ENCODE measurements around the gene SEC16A.

Gene SEC16A

GRCh38 chr9:136497916-136498695 lies 15.3 kb upstream of the SEC16A start:
- H3K27me3 ChIP-seq (ENCODE audit: control insufficient read depth, insufficient read depth, low read length) = no peaks in the 10 kb centered on the region
- H3K4me2 ChIP-seq (ENCODE audit: low read length) = no peak overlapping the region
- H3K9ac ChIP-seq (ENCODE audit: low read depth, low read length) = no peak overlapping the region
- H3K9me3 ChIP-seq (replicated peaks; ENCODE audit: low read length) = no peaks in the 10 kb centered on the region
- H3K4me3 ChIP-seq (ENCODE audit: low read length) = no peak overlapping the region
- peaks cover 40% of the 10 kb centered on the region for H3K36me3 ChIP-seq (ENCODE audit: insufficient read depth, low read length)
- no peaks in the 10 kb centered on the region for H3K4me1 ChIP-seq (ENCODE audit: control insufficient read depth, insufficient read depth, low read length)

DNA sequence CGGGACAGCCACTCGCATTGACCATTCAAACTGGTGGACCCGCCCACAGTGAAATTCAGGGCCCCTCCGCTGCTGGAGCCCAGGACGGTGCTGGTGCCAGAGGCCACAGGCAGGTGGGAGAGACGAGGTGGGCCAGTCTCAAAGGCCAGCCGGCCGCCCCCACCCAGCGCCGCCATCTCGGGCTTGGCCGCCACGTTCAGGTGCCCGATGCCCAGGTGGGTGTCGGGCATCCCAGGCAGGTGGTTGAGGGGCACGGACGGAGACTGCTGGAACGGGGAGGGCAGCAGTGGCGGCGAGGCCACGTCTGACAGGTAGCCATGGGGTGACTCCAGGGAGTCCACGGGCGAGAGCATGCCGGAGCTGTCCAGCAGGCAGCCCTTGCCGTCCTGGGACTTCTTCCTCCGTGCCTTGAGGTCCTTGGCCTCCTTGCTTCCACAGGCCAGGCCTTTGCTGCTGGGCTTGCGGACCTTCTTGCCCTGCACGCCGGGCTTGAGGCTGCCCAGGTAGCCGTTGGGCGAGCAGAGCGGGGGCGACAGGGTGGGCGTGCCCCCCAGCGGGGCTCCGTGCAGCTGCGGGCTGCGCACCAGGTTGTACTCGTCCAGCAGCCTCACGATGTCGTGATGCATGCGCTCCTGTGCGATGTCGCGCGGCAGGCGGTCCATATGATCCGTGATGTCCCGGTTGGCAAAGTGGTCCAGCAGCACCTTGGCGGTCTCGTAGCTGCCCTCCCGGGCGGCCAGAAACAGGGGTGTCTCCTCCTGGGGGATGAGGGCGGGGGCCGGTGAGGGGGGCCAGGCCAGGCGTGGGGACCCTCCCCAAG lies 14.2 kb upstream of the SEC16A start:
- Histone ChIP-seq H3K9me3 (replicated peaks; ENCODE audit: low read length) (no peaks in the 10 kb centered on the region), H3K4me2 (ENCODE audit: low read length) (no peak overlapping the region), H3K4me3 (ENCODE audit: low read length) (no peak overlapping the region), H3K27me3 (ENCODE audit: control insufficient read depth, insufficient read depth, low read length) (no peaks in the 10 kb centered on the region), H3K36me3 (ENCODE audit: insufficient read depth, low read length) (peaks cover 38% of the 10 kb centered on the region), H3K9ac (ENCODE audit: low read depth, low read length) (no peak overlapping the region), H3K4me1 (ENCODE audit: control insufficient read depth, insufficient read depth, low read length) (no peaks in the 10 kb centered on the region)

GRCh38 chr9:136496181-136496580 lies 13.3 kb upstream of the SEC16A start:
- no peak overlapping the region for H3K4me3 ChIP-seq (ENCODE audit: low read length)
- H3K9ac ChIP-seq (ENCODE audit: low read depth, low read length) = no peak overlapping the region
- H3K9me3 ChIP-seq (replicated peaks; ENCODE audit: low read length) = no peaks in the 10 kb centered on the region
- no peaks in the 10 kb centered on the region for H3K4me1 ChIP-seq (ENCODE audit: control insufficient read depth, insufficient read depth, low read length)
- peaks cover 31% of the 10 kb centered on the region for H3K36me3 ChIP-seq (ENCODE audit: insufficient read depth, low read length)
- H3K27me3 ChIP-seq (ENCODE audit: control insufficient read depth, insufficient read depth, low read length) = no peaks in the 10 kb centered on the region
- no peak overlapping the region for H3K4me2 ChIP-seq (ENCODE audit: low read length)

DNA sequence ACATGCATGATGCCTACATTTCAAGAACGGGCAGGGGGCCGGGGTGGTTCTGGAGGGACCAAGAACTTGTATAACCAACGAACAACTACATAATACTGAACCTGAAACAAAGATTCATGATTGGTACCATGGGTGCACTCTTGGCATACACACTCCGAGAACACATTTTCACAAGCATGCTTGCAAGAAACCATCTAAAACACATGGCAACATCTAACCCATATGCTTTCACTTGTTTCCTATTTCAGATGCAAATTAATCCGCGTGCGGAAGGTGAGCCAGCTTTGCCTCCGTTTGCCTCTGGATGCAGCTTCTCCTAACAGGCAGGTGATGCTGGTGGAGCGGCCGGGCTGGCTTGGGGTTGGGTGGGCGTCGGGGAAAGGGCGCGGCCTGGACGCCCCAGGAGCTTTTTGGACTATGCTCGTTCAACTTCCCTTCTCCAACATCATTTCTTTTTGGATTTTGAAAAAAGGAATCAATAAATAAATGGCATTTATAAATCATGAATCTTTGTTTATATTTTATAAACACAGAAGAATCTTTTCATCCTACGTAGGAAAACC lies 12.5 kb upstream of the SEC16A start:
- no peaks in the 10 kb centered on the region for H3K27me3 ChIP-seq (ENCODE audit: control insufficient read depth, insufficient read depth, low read length)
- no peak overlapping the region for H3K9ac ChIP-seq (ENCODE audit: low read depth, low read length)
- H3K9me3 ChIP-seq (replicated peaks; ENCODE audit: low read length) = no peaks in the 10 kb centered on the region
- peaks cover 29% of the 10 kb centered on the region for H3K36me3 ChIP-seq (ENCODE audit: insufficient read depth, low read length)
- no peaks in the 10 kb centered on the region for H3K4me1 ChIP-seq (ENCODE audit: control insufficient read depth, insufficient read depth, low read length)
- H3K4me2 ChIP-seq (ENCODE audit: low read length) = no peak overlapping the region
- H3K4me3 ChIP-seq (ENCODE audit: low read length) = no peak overlapping the region

- Histone ChIP-seq H3K27me3 (ENCODE audit: control insufficient read depth, insufficient read depth, low read length) (peaks cover 3% of the 10 kb centered on the region), H3K9ac (ENCODE audit: low read depth, low read length) (no peak overlapping the region), H3K4me2 (ENCODE audit: low read length) (no peak overlapping the region), H3K36me3 (ENCODE audit: insufficient read depth, low read length) (peaks cover 22% of the 10 kb centered on the region), H3K4me1 (ENCODE audit: control insufficient read depth, insufficient read depth, low read length) (no peaks in the 10 kb centered on the region), H3K9me3 (replicated peaks; ENCODE audit: low read length) (no peaks in the 10 kb centered on the region), H3K4me3 (ENCODE audit: low read length) (no peak overlapping the region)
Observed at GRCh38 chr9:136494531-136495215, 11.8 kb upstream of the SEC16A start.

DNA sequence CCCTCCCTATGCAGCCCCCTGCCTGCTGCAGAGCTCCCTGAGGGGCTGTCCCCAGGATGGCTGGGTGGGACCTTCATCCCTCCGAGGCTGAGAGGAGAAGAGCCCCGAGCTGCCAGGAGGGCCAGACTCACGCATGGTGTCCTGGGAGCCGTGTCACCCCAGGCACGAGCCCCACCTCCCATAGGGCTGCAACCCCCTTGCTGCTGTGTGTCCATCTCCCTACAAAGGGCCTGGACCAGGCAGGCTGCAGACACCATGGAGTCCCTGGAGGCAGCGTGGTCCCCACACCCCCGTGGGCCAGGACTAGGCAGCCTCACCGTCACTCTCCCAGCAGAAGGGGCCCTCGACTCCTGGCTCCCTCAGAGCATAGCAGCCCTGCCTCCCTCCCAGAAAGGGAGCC lies 11.2 kb upstream of the SEC16A start:
- Histone ChIP-seq H3K27me3 (ENCODE audit: control insufficient read depth, insufficient read depth, low read length) (peaks cover 7% of the 10 kb centered on the region), H3K36me3 (ENCODE audit: insufficient read depth, low read length) (peaks cover 16% of the 10 kb centered on the region), H3K9me3 (replicated peaks; ENCODE audit: low read length) (no peaks in the 10 kb centered on the region), H3K4me2 (ENCODE audit: low read length) (no peak overlapping the region), H3K9ac (ENCODE audit: low read depth, low read length) (no peak overlapping the region), H3K4me3 (ENCODE audit: low read length) (no peak overlapping the region), H3K4me1 (ENCODE audit: control insufficient read depth, insufficient read depth, low read length) (no peaks in the 10 kb centered on the region)

- Histone ChIP-seq H3K9me3 (replicated peaks; ENCODE audit: low read length) (no peaks in the 10 kb centered on the region), H3K27me3 (ENCODE audit: control insufficient read depth, insufficient read depth, low read length) (peaks cover 7% of the 10 kb centered on the region), H3K9ac (ENCODE audit: low read depth, low read length) (no peak overlapping the region), H3K4me2 (ENCODE audit: low read length) (no peak overlapping the region), H3K4me1 (ENCODE audit: control insufficient read depth, insufficient read depth, low read length) (no peaks in the 10 kb centered on the region), H3K36me3 (ENCODE audit: insufficient read depth, low read length) (peaks cover 12% of the 10 kb centered on the region), H3K4me3 (ENCODE audit: low read length) (no peak overlapping the region)
Observed at GRCh38 chr9:136493567-136493971, 10.7 kb upstream of the SEC16A start.

DNA sequence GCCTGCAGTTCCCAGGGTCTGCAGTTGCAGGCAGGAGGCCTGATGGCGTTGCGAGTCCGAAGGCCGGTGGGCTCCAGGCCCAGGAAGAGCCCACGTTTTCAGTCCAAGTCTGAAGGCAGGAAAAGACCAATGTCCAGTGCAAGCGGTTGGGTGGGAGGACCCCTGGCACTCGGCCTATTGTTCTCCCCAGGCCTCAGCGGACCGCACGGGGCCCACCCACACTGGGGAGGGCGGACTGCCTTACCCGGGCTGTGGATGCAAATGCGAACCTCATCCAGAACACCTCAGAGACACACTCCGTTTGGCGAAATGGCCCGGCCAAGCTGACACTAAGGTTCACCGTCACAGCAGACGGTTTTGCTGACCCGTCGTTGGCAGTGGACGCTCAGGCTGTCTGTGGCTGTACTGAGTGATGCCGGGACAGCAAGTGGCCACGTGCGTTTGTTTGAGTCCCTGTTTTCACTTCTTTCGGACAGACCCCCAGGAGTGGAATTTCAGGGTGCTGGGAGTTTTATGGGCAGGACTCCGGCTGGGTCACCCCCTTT lies 10.2 kb upstream of the SEC16A start:
- Histone ChIP-seq H3K4me3 (ENCODE audit: low read length) (no peak overlapping the region), H3K36me3 (ENCODE audit: insufficient read depth, low read length) (peaks cover 8% of the 10 kb centered on the region), H3K9ac (ENCODE audit: low read depth, low read length) (no peak overlapping the region), H3K4me1 (ENCODE audit: control insufficient read depth, insufficient read depth, low read length) (no peaks in the 10 kb centered on the region), H3K4me2 (ENCODE audit: low read length) (no peak overlapping the region), H3K27me3 (ENCODE audit: control insufficient read depth, insufficient read depth, low read length) (peaks cover 12% of the 10 kb centered on the region), H3K9me3 (replicated peaks; ENCODE audit: low read length) (no peaks in the 10 kb centered on the region)

DNA sequence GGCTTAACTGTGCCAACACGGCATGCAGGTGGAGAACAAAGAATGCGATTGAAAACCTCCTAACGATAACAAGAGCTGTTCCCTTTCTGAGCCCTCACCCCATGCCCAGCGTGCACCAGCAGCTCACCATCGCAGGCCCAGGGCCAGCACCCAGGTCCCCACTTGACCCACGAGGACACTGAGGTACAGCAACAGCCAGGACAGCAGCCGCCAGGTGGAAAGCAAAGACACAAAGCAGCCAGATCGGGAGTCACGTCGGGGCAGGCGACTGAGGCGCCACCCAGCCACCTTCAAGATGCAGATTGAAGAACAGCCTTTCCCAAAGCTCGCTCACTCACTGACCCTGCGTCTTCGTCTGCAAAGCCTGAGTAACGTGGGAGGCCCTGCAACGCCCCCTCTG lies 6.9 kb upstream of the SEC16A start:
- peaks cover 2% of the 10 kb centered on the region for H3K4me1 ChIP-seq (ENCODE audit: control insufficient read depth, insufficient read depth, low read length)
- H3K9ac ChIP-seq (ENCODE audit: low read depth, low read length) = no peak overlapping the region
- H3K4me3 ChIP-seq (ENCODE audit: low read length) = no peak overlapping the region

GRCh38 chr9:136488247-136489214 lies 5.7 kb upstream of the SEC16A start:
- Histone ChIP-seq H3K27me3 (ENCODE audit: control insufficient read depth, insufficient read depth, low read length) (peaks cover 23% of the 10 kb centered on the region), H3K36me3 (ENCODE audit: insufficient read depth, low read length) (no peaks in the 10 kb centered on the region), H3K9ac (ENCODE audit: low read depth, low read length) (no peak overlapping the region), H3K4me2 (ENCODE audit: low read length) (no peak overlapping the region), H3K4me1 (ENCODE audit: control insufficient read depth, insufficient read depth, low read length) (peaks cover 10% of the 10 kb centered on the region), H3K4me3 (ENCODE audit: low read length) (no peak overlapping the region), H3K9me3 (replicated peaks; ENCODE audit: low read length) (no peaks in the 10 kb centered on the region)

More for the DNA sequence above, 6.9 kb upstream of the SEC16A start:
- Histone ChIP-seq H3K36me3 (ENCODE audit: insufficient read depth, low read length) (no peaks in the 10 kb centered on the region), H3K9me3 (replicated peaks; ENCODE audit: low read length) (no peaks in the 10 kb centered on the region), H3K4me2 (ENCODE audit: low read length) (no peak overlapping the region), H3K27me3 (ENCODE audit: control insufficient read depth, insufficient read depth, low read length) (peaks cover 23% of the 10 kb centered on the region)

Measured in skeletal muscle satellite cell (primary cell).